ENCODE data around the gene FBXW5.

DNA sequence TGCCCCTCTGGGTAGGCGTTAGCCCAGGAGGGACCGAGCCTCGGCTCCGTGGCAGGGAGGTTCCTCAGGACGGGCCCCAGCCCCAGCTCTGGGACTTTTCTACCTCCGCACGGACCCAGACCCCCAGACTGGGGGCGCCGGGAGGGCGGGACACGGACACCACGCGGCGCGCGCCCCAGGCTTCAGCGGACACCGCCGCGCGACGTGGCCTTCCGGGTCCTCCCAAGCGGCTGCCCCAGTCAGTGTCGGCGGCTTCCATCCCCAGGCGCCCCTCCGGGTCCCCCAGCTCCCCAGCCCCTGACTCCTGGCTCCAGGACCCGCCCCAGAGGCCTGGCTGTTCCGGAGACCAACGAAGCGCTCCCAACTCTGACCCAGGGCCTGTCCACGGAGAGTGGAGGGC lies 41.3 kb upstream of the FBXW5 start:
- TF ChIP-seq CTCF (conservative IDR thresholded peaks at IDR 0.05; ENCODE audit: low read length) (no peak), EZH2phosphoT487 (IDR thresholded peaks at IDR 0.05; ENCODE audit: borderline replicate concordance) (no peak)
